H9 (cell line): ENCODE data around the gene CYB5A. TPM values are rescaled to one million over a fixed set of nuclear protein-coding genes. Genes with fewer than 3 reads are reported as not detected.

Experiments
- DNase-seq: peaks from one replicate; pipeline ENCODE4 v3.0.0-alpha.2; 2017
- H2AFZ ChIP-seq: one replicate; pipeline ENCODE4 v1.6.1; 2013; ENCODE audit warnings: mild to moderate bottlenecking, low read length, control low read depth, moderate library complexity
- H2AK5ac ChIP-seq: 2 replicates; pipeline ENCODE4 v1.6.1; 2013; ENCODE audit warnings: low read length, control low read depth, mixed read lengths; ENCODE audit not compliant: insufficient read length
- H2BK120ac ChIP-seq: one replicate; pipeline ENCODE4 v1.6.1; 2013; ENCODE audit warnings: low read depth, mild to moderate bottlenecking, low read length, control low read depth, inconsistent platforms; ENCODE audit not compliant: poor library complexity, severe bottlenecking
- H2BK12ac ChIP-seq: 2 replicates; pipeline ENCODE4 v1.6.1; 2013; ENCODE audit warnings: low read length, control low read depth, mixed read lengths, low read depth; ENCODE audit not compliant: insufficient read length
- H2BK15ac ChIP-seq: 2 replicates; pipeline ENCODE4 v1.6.1; 2013; ENCODE audit warnings: low read depth, low read length, control low read depth
- H2BK20ac ChIP-seq: one replicate; pipeline ENCODE4 v1.6.1; 2013; ENCODE audit warnings: low read depth, mild to moderate bottlenecking, low read length, control low read depth, inconsistent platforms; ENCODE audit not compliant: poor library complexity, severe bottlenecking
- H2BK5ac ChIP-seq: 2 replicates; pipeline ENCODE4 v1.6.1; 2013; ENCODE audit warnings: low read length, control low read depth, mixed read lengths; ENCODE audit not compliant: insufficient read length
- H3K14ac ChIP-seq: 2 replicates; pipeline ENCODE4 v1.6.1; 2013; ENCODE audit warnings: low read length, control low read depth; ENCODE audit not compliant: insufficient read depth
- H3K18ac ChIP-seq: 2 replicates; pipeline ENCODE4 v1.6.1; 2013; ENCODE audit warnings: low read depth, mild to moderate bottlenecking, mixed read lengths, low read length, control low read depth; ENCODE audit not compliant: insufficient read length
- H3K23ac ChIP-seq: 2 replicates; pipeline ENCODE4 v1.6.1; 2013; ENCODE audit warnings: low read length, control low read depth, mixed read lengths, low read depth; ENCODE audit not compliant: insufficient read length
- H3K23me2 ChIP-seq: 2 replicates; pipeline ENCODE4 v1.6.1; 2013; ENCODE audit warnings: low read depth, mild to moderate bottlenecking, mixed read lengths, low read length, control low read depth; ENCODE audit not compliant: insufficient read length, poor library complexity, severe bottlenecking
- H3K27ac ChIP-seq: 2 replicates; pipeline ENCODE4 v1.5.1; 2013; ENCODE audit warnings: low read length, control low read depth, mixed read lengths, low read depth; ENCODE audit not compliant: insufficient read length
- H3K27me3 ChIP-seq: 2 replicates; pipeline ENCODE4 v1.6.1; 2013; ENCODE audit warnings: low read length, control low read depth, inconsistent platforms; ENCODE audit not compliant: insufficient read depth
- H3K4ac ChIP-seq: 2 replicates; pipeline ENCODE4 v1.6.1; 2013; ENCODE audit warnings: low read depth, mild to moderate bottlenecking, control low read depth, inconsistent platforms, low read length, moderate library complexity
- H3K4me1 ChIP-seq: 2 replicates; pipeline ENCODE4 v1.6.1; 2013; ENCODE audit warnings: low read length, control low read depth, inconsistent platforms; ENCODE audit not compliant: insufficient read depth
- H3K4me2 ChIP-seq: 2 replicates; pipeline ENCODE4 v1.6.1; 2013; ENCODE audit warnings: low read length, control low read depth, mixed read lengths; ENCODE audit not compliant: insufficient read length, insufficient read depth
- H3K56ac ChIP-seq: 2 replicates; pipeline ENCODE4 v1.6.1; 2013; ENCODE audit warnings: low read depth, mild to moderate bottlenecking, mixed read lengths, low read length, control low read depth; ENCODE audit not compliant: insufficient read length
- H3K79me1 ChIP-seq: 2 replicates; pipeline ENCODE4 v1.6.1; 2013; ENCODE audit warnings: low read depth, mild to moderate bottlenecking, moderate library complexity, low read length, control low read depth, inconsistent platforms; ENCODE audit not compliant: insufficient read depth, poor library complexity, severe bottlenecking
- H3K79me2 ChIP-seq: 2 replicates; pipeline ENCODE4 v1.6.1; 2013; ENCODE audit warnings: low read length, control low read depth, inconsistent platforms; ENCODE audit not compliant: insufficient read depth
- H3K9ac ChIP-seq: 2 replicates; pipeline ENCODE4 v1.6.1; 2013; ENCODE audit warnings: low read length, control low read depth, mixed read lengths; ENCODE audit not compliant: insufficient read length; ENCODE audit errors: extremely low read depth
- H3K9me3 ChIP-seq: one replicate; pipeline ENCODE4 v1.6.1; 2013; ENCODE audit warnings: low read depth, low read length, inconsistent platforms; ENCODE audit not compliant: control insufficient read depth
- H3T11ph ChIP-seq: one replicate; pipeline ENCODE4 v1.6.1; 2013; ENCODE audit warnings: mild to moderate bottlenecking, low read length, control low read depth, inconsistent platforms
- H4K20me1 ChIP-seq: one replicate; pipeline ENCODE4 v1.6.1; 2013; ENCODE audit not compliant: control insufficient read depth, insufficient read length, insufficient read depth
- H4K5ac ChIP-seq: 2 replicates; pipeline ENCODE4 v1.6.1; 2013; ENCODE audit warnings: low read depth, mild to moderate bottlenecking, mixed read lengths, low read length, control low read depth; ENCODE audit not compliant: insufficient read length
- H4K8ac ChIP-seq: replicated peaks from 2 replicates; pipeline ENCODE4 v1.6.1; 2013; ENCODE audit warnings: low read length, control low read depth, mixed read lengths, low read depth; ENCODE audit not compliant: insufficient read length
- H4K91ac ChIP-seq: 2 replicates; pipeline ENCODE4 v1.6.1; 2013; ENCODE audit warnings: low read depth, mild to moderate bottlenecking, moderate library complexity, mixed read lengths, low read length, control low read depth; ENCODE audit not compliant: insufficient read length
- H3K27ac Mint-ChIP-seq, 3 experiments: 2 replicates in 2 of 3; 3 replicates in 1 of 3; pipeline ENCODE4 v1.8.0; 2020 to 2021; ENCODE audit warnings: mixed read lengths in 3 of 3, mild to moderate bottlenecking in 1 of 3, moderate library complexity in 1 of 3
- H3K27me3 Mint-ChIP-seq: 2 replicates; pipeline ENCODE4 v1.8.0; 2021; ENCODE audit warnings: low read depth, mild to moderate bottlenecking, moderate library complexity, mixed read lengths
- H3K36me3 Mint-ChIP-seq, 3 experiments: 2 replicates in 2 of 3; 3 replicates in 1 of 3; pipeline ENCODE4 v1.8.0; 2020 to 2021; ENCODE audit warnings: low read depth in 3 of 3, mixed read lengths in 3 of 3; ENCODE audit not compliant: insufficient read depth in 1 of 3
- H3K4me1 Mint-ChIP-seq, 2 experiments: 2 replicates each; pipeline ENCODE4 v1.8.0; 2020; ENCODE audit warnings: mixed read lengths in 2 of 2
- H3K4me3 Mint-ChIP-seq, 2 experiments: 2 replicates in 1 of 2; 3 replicates in 1 of 2; pipeline ENCODE4 v1.8.0; 2020 to 2021; ENCODE audit warnings: mild to moderate bottlenecking in 2 of 2, mixed read lengths in 2 of 2, moderate library complexity in 1 of 2
- H3K9me3 Mint-ChIP-seq, 2 experiments: 2 replicates in 1 of 2; 3 replicates in 1 of 2; pipeline ENCODE4 v1.8.0; 2020; ENCODE audit warnings: mild to moderate bottlenecking in 2 of 2, mixed read lengths in 2 of 2, moderate library complexity in 1 of 2
- WGBS: extraction: QIAGEN DNeasy Blood & Tissue Kit; methylation state at CpG from one replicate; pipeline ENCODE4 v1.1.7; 2013; ENCODE audit warnings: missing lambda C conversion rate, low lambda C conversion rate, mixed read lengths; ENCODE audit not compliant: insufficient read length; ENCODE audit errors: extremely low coverage; 5-methylcytosine and 5-hydroxymethylcytosine counted together
- total RNA-seq: library from RNA; stranded (reverse); gene quantifications from 2 replicates; pipeline ENCODE4 v1.2.1, GENCODE V29; 2021
- TF ChIP-seq, protein P1 (sequence below): fragments of 200-600 bp; sonication (generic); conservative IDR thresholded peaks from 3 replicates; pipeline ENCODE4 v1.8.0; 2021; ENCODE audit warnings: antibody characterized with exemption, mild to moderate bottlenecking

The CYB5A gene
- total RNA-seq, 1 experiment from 2014 or later = 93.2 TPM

DNA sequence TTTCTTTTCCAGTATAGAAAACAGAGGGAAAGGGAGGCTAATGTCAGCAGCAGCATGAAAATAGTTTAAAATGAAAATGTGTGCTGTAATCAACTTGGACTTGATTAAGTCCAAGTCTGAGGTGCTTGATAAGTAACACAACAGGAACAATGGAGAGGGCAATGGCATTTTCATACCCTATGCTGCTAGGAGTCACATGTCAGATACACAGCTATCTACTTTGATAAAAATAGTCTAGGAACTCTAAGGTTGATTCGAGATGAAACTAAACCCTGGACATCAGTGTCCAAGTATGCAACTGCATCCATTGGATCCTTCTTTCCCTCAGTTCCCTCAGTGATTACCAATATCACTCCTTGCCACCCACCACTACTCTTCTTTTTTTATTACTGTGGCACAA lies 19.2 kb upstream of the CYB5A start:
- Histone ChIP-seq H4K8ac (no peak overlapping the region), H3K23ac (no peak overlapping the region), H2BK15ac (no peak overlapping the region), H3K18ac (no peak overlapping the region), H4K20me1 (no peaks in the 10 kb centered on the region), H3K14ac (no peak overlapping the region), H3K79me1 (no peaks in the 10 kb centered on the region), H3K9ac (no peak overlapping the region), H2AK5ac (no peak overlapping the region), H3K23me2 (no peaks in the 10 kb centered on the region), H3K4me2 (no peak overlapping the region), H3K79me2 (no peaks in the 10 kb centered on the region), H3K27me3 (no peaks in the 10 kb centered on the region), H2BK12ac (no peak overlapping the region), H3T11ph (no peak overlapping the region), H4K91ac (no peak overlapping the region), H3K4ac (no peak overlapping the region), H2BK20ac (no peak overlapping the region), H4K5ac (no peak overlapping the region), H3K27ac (no peak overlapping the region), H2BK120ac (no peak overlapping the region), H3K4me1 (no peaks in the 10 kb centered on the region), H2BK5ac (no peak overlapping the region), H3K56ac (no peak overlapping the region), H2AFZ (no peak overlapping the region), H3K9me3 (peaks cover 8% of the 10 kb centered on the region)
- peaks cover 0 to 2% (median 0%) of the 10 kb centered on the region in 3 experiments; a peak in 1 of 7 replicates for H3K36me3 Mint-ChIP-seq
- H3K27ac Mint-ChIP-seq = no peak overlapping the region
- WGBS = no CpG with 5 or more reads among the region's 1 CpG
- H3K4me1 Mint-ChIP-seq = no peaks in the 10 kb centered on the region
- TF ChIP-seq, protein P1, sequence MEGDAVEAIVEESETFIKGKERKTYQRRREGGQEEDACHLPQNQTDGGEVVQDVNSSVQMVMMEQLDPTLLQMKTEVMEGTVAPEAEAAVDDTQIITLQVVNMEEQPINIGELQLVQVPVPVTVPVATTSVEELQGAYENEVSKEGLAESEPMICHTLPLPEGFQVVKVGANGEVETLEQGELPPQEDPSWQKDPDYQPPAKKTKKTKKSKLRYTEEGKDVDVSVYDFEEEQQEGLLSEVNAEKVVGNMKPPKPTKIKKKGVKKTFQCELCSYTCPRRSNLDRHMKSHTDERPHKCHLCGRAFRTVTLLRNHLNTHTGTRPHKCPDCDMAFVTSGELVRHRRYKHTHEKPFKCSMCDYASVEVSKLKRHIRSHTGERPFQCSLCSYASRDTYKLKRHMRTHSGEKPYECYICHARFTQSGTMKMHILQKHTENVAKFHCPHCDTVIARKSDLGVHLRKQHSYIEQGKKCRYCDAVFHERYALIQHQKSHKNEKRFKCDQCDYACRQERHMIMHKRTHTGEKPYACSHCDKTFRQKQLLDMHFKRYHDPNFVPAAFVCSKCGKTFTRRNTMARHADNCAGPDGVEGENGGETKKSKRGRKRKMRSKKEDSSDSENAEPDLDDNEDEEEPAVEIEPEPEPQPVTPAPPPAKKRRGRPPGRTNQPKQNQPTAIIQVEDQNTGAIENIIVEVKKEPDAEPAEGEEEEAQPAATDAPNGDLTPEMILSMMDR = no peak
- peaks cover 4 to 5% of the 10 kb centered on the region in 2 experiments; a peak in 4 of 5 replicates for H3K9me3 Mint-ChIP-seq
- peaks cover 8% of the 10 kb centered on the region for H3K27me3 Mint-ChIP-seq
- no peak overlapping the region for H3K4me3 Mint-ChIP-seq
- no peak for DNase-seq
